Left colon (tissue), 2 donors: ENCODE results near the gene KCNMB2. TPM values are rescaled to one million over a fixed set of nuclear protein-coding genes. Genes with fewer than 3 reads are reported as not detected.
"Not testable (repeated sequence)": the region's sequence is repeated elsewhere in the genome, so short reads cannot be mapped to it uniquely, and the experiment has no call there.

ENCODE experiments used
- ATAC-seq: fragments of 200-7000 bp; cut with Tn5 transposase; one replicate; pipeline ENCODE4 v1.9.1; 2020; ENCODE audit warnings: mild to moderate bottlenecking, moderate library complexity
- DNase-seq, 2 donors: peaks; one replicate each; pipeline ENCODE4 v3.0.0-alpha.2; 2020
- intact Hi-C, 2 donors: fragments of 100-400 bp; cut with DNase I in 1 of 2; cut with micrococcal nuclease in 1 of 2; formaldehyde crosslinking; loops; one replicate each; pipeline versions ENCODE4 v1.11.2 to v1.14.0; 2022; cut with DNase I, micrococcal nuclease
- long read RNA-seq: library from polyadenylated mRNA; unstranded; transcript quantifications from one replicate; pipeline ENCODE4 v2.0.0, GENCODE V29; 2021
- total RNA-seq, 2 donors: library from RNA; stranded (reverse); fragmentation: NEBNext Ultra II Directional; extraction: Animal tissue kit (Norgen Biotek cat#: 25700); gene quantifications; one replicate each; pipeline ENCODE4 v1.2.1, GENCODE V29; 2021
- donor health status: DM: no; HTN: no; CAD: no.
- donor health status: DM: yes; HTN: yes; CAD: no.

KCNMB2 gene
- under 1 TPM in 1 of 2 donors, not detected in 1; 0.31 TPM for total RNA-seq
- long read RNA-seq = 0 reads

GRCh38 chr3:178536211-178537079 lies at the start of gene KCNMB2:
Gene KCNMB2, plus strand, starts transcription at chr3:178536436.
- ATAC-seq (peak; percentile 54), DNase-seq (no peak)
- intact Hi-C loops = no loop called here

GRCh38 chr3:178486903-178487302 lies 49.3 kb upstream of the KCNMB2 start:
- ATAC-seq (no peak), DNase-seq (no peak)

GRCh38 chr3:178487752-178488151 lies 48.5 kb upstream of the KCNMB2 start:
- intact Hi-C loops = no loop called here
- ATAC-seq (no peak), DNase-seq (no peak)

More at GRCh38 chr3:178486903-178487302, 49.3 kb upstream of the KCNMB2 start:
- intact Hi-C loops = no loop called here

- DNase-seq (no peak), ATAC-seq (no peak)
- intact Hi-C loops = no loop called here
Observed at GRCh38 chr3:178491751-178492150, 44.5 kb upstream of the KCNMB2 start.

- no peak for ATAC-seq
- DNase-seq = no peak
- intact Hi-C loops = no loop called here
Observed at GRCh38 chr3:178492491-178492890, 43.7 kb upstream of the KCNMB2 start.

GRCh38 chr3:178494386-178494785 lies 41.9 kb upstream of the KCNMB2 start:
- ATAC-seq = no peak
- intact Hi-C loops = no loop called here
- DNase-seq = no peak

GRCh38 chr3:178496911-178497310 lies 39.3 kb upstream of the KCNMB2 start:
- ATAC-seq = no peak
- DNase-seq = no peak
- intact Hi-C loops = no loop called here

GRCh38 chr3:178498871-178499270 lies 37.4 kb upstream of the KCNMB2 start:
- no peak for DNase-seq
- intact Hi-C loops = no loop called here
- no peak for ATAC-seq

- ATAC-seq = no peak
- DNase-seq = no peak
- intact Hi-C loops = no loop called here
Observed at GRCh38 chr3:178500631-178501030, 35.6 kb upstream of the KCNMB2 start.

GRCh38 chr3:178504128-178504527 lies 32.1 kb upstream of the KCNMB2 start:
- intact Hi-C loops = no loop called here
- ATAC-seq = peak; percentile 34
- DNase-seq = no peak

GRCh38 chr3:178505832-178506231 lies 30.4 kb upstream of the KCNMB2 start:
- intact Hi-C loops = no loop called here
- DNase-seq (no peak), ATAC-seq (no peak)

- peak; percentile 73 for ATAC-seq
- intact Hi-C loops = no loop called here
- DNase-seq = no peak
Observed at GRCh38 chr3:178507507-178508442, 28.5 kb upstream of the KCNMB2 start.

- DNase-seq (no peak), ATAC-seq (peak; percentile 57)
- intact Hi-C loops = no loop called here
Observed at GRCh38 chr3:178508443-178508825, 27.8 kb upstream of the KCNMB2 start.

- intact Hi-C loops = no loop called here
- DNase-seq (no peak), ATAC-seq (no peak)
Observed at GRCh38 chr3:178510496-178510895, 25.7 kb upstream of the KCNMB2 start.

GRCh38 chr3:178512647-178513046 lies 23.6 kb upstream of the KCNMB2 start:
- ATAC-seq (no peak), DNase-seq (no peak)
- intact Hi-C loops = no loop called here

GRCh38 chr3:178513546-178514380 lies 22.5 kb upstream of the KCNMB2 start:
- no peak for ATAC-seq
- no peak for DNase-seq
- intact Hi-C loops = no loop called here

GRCh38 chr3:178514401-178514800 lies 21.8 kb upstream of the KCNMB2 start:
- intact Hi-C loops = no loop called here
- DNase-seq (no peak), ATAC-seq (no peak)

- intact Hi-C loops, ATAC-seq, DNase-seq: not testable (repeated sequence)
Observed at GRCh38 chr3:178515076-178515744, 21.0 kb upstream of the KCNMB2 start.
